A673 (cell line): ENCODE measurements around the gene SLC24A2. TPM values are rescaled to one million over a fixed set of nuclear protein-coding genes. Genes with fewer than 3 reads are reported as not detected.

Experiments
- BruUV-seq: library from RNA; stranded (reverse); fragments of 400-500 nt; replicated peaks from 2 replicates; lab custom pipeline; 2021; lab: Mats Ljungman, UMichigan
- CTCF ChIA-PET: fragments of 300-600 bp; sonication (Branson Sonifier 250); formaldehyde crosslinking; loops from one replicate; lab custom pipeline; 2022; ENCODE audit warnings: antibody characterized with exemption; lab: Charles Lee
- POLR2A ChIA-PET: fragments of 300-600 bp; sonication (Branson Sonifier 250); formaldehyde crosslinking; loops from one replicate; lab custom pipeline; 2022; ENCODE audit warnings: antibody characterized with exemption; ENCODE audit not compliant: low non-redundant PET; lab: Charles Lee
- DNase-seq: peaks from one replicate; pipeline ENCODE4 v3.0.0-alpha.2; 2015; ENCODE audit warnings: low spot score
- H3K27ac ChIP-seq: fragments of 200-600 bp; sonication (generic); 2 replicates; pipeline ENCODE4 v1.5.1; 2016; ENCODE audit warnings: mixed run types, low read depth, mild to moderate bottlenecking, mixed read lengths, antibody characterized with exemption, low read length; ENCODE audit not compliant: poor library complexity, severe bottlenecking
- H3K27me3 ChIP-seq: fragments of 200-600 bp; sonication (generic); replicated peaks from 2 replicates; pipeline ENCODE4 v1.6.1; 2017; ENCODE audit warnings: mixed run types, low read depth, mild to moderate bottlenecking, mixed read lengths, antibody characterized with exemption, low read length; ENCODE audit not compliant: insufficient read depth, poor library complexity
- H3K36me3 ChIP-seq: fragments of 200-600 bp; sonication (generic); 2 replicates; pipeline ENCODE4 v1.6.1; 2016; ENCODE audit warnings: mixed run types, mild to moderate bottlenecking, mixed read lengths, antibody characterized with exemption, low read length; ENCODE audit not compliant: insufficient read depth, poor library complexity, severe bottlenecking
- H3K4me1 ChIP-seq: fragments of 200-600 bp; sonication (generic); 2 replicates; pipeline ENCODE4 v1.6.1; 2017; ENCODE audit warnings: mixed run types, mild to moderate bottlenecking, mixed read lengths, antibody characterized with exemption, low read length; ENCODE audit not compliant: insufficient read depth, poor library complexity, severe bottlenecking
- H3K4me3 ChIP-seq: fragments of 200-600 bp; sonication (generic); 2 replicates; pipeline ENCODE4 v1.5.1; 2016; ENCODE audit warnings: low read depth, mixed run types, mild to moderate bottlenecking, mixed read lengths, low read length; ENCODE audit not compliant: poor library complexity, severe bottlenecking
- H3K9me3 ChIP-seq: fragments of 200-600 bp; sonication (generic); 2 replicates; pipeline ENCODE4 v1.6.1; 2016; ENCODE audit warnings: mixed run types, low read depth, mild to moderate bottlenecking, mixed read lengths, antibody characterized with exemption, low read length; ENCODE audit not compliant: poor library complexity, severe bottlenecking
- CTCF ChIP-seq: fragments of 300-800, 200-600 bp; sonication (generic); conservative IDR thresholded peaks from 2 replicates; pipeline ENCODE4 v1.5.1; 2017; ENCODE audit warnings: low read depth, mild to moderate bottlenecking, antibody characterized with exemption, low read length, moderate library complexity, mixed read lengths
- EZH2 ChIP-seq: fragments of 200-600 bp; sonication (generic); IDR thresholded peaks from 2 replicates; pipeline ENCODE4 v1.6.1; 2017; ENCODE audit warnings: borderline replicate concordance, low read depth, mild to moderate bottlenecking, mixed read lengths, antibody characterized with exemption, low read length; ENCODE audit not compliant: poor library complexity, severe bottlenecking
- intact Hi-C: fragments of 100-400 bp; cut with micrococcal nuclease; formaldehyde crosslinking; loops from one replicate; pipeline ENCODE4 v1.10.0; 2022; ENCODE audit not compliant: unreplicated experiment
- total RNA-seq: library from RNA; stranded (reverse); gene quantifications from 2 replicates; pipeline ENCODE4 v1.2.3, GENCODE V29; 2021

Gene SLC24A2
- total RNA-seq, 1 experiment from 2014 or later, result not detected

DNA sequence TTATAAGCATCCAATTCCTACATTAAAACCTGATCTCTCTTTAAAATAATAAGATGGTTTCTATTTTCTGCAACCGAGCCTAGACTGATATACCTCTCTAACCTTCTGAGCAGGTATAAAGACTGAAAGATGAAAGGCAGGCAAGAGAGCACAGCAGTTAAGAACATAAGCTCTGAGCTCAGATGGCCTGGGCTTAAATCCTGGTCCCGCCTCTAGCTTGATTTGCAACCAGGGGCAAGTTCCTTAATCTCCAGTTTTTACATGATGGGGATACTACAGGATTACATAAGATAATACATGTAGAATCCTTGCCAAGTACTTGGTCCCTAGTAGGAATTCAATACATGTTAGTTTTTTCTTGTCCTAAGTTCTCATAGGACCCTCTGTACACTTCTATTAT, 33.9 kb downstream of the SLC24A2 start:
- no peaks in the 10 kb centered on the region for H3K4me1 ChIP-seq
- no peak for DNase-seq
- H3K27ac ChIP-seq, result no peak overlapping the region
- ChIA-PET CTCF (no interaction called here), POLR2A (no interaction called here)
- no TSS peak for BruUV-seq
- H3K36me3 ChIP-seq, result no peaks in the 10 kb centered on the region
- TF ChIP-seq EZH2 (no peak), CTCF (no peak)
- intact Hi-C loops, result no loop called here
- H3K27me3 ChIP-seq, result no peaks in the 10 kb centered on the region
- H3K4me3 ChIP-seq, result no peak overlapping the region
- H3K9me3 ChIP-seq, result no peaks in the 10 kb centered on the region

DNA sequence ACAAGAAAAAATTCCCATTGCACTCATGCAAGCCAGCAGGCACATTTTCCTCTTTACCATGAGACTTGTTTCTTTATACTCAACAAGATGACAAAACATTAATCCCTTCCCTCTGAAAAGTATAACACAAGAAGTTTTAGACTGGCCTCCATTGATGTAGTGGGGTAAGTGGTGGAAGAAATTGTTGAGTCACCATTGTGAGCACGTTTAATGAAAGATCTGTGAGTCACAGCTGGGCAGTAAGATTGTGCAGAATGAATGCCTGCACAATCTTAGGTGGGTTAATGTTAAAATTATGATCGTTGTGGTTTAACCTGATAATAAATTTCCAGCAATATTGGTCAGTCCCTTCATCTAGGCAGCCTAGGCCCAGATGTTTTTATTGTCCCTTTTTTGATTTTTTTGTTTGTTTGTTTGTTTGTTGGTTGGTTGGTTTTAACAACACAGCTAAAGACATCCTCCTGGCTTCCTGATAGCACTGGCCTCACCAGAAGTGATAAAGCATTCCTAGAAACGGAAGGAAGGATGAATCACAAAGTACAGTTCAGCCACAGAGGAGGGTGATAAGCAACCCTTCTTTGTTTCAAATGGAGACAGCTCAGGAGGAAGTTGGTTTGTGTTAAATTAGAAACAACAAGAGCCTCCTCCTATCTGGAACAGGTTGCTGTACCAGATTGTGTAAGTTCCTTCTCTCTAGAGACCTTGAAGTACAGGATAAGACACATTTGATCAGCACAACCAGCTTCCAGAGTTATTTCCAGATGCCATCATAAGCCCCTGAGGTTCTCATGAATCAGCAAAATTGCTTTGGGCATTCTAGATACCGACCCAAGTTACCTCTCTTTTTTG, 40.3 kb downstream of the SLC24A2 start:
- TF ChIP-seq EZH2, result no peak
- CTCF ChIA-PET, result no interaction called here
- Histone ChIP-seq H3K4me3 (no peak overlapping the region), H3K9me3 (no peaks in the 10 kb centered on the region), H3K4me1 (no peaks in the 10 kb centered on the region), H3K27ac (no peak overlapping the region), H3K27me3 (no peaks in the 10 kb centered on the region), H3K36me3 (no peaks in the 10 kb centered on the region)
- DNase-seq, result peak; percentile 9
- POLR2A ChIA-PET, result interaction anchor here (0.7 kb wide), 1 partner anchor 66 kb away, joined by 3 read pairs; no protein-coding TSS in a partner anchor
- intact Hi-C loops, result no loop called here
- BruUV-seq, result no TSS peak

GRCh38 chr9:19746223-19746622, 42.6 kb downstream of the SLC24A2 start:
- H3K4me3 ChIP-seq, result no peak overlapping the region
- H3K9me3 ChIP-seq, result no peaks in the 10 kb centered on the region
- no TSS peak for BruUV-seq
- POLR2A ChIA-PET, result no interaction called here
- H3K4me1 ChIP-seq, result no peaks in the 10 kb centered on the region
- TF ChIP-seq EZH2 (no peak), CTCF (no peak)
- H3K27ac ChIP-seq, result no peak overlapping the region
- CTCF ChIA-PET, result no interaction called here
- intact Hi-C loops, result no loop called here
- no peaks in the 10 kb centered on the region for H3K27me3 ChIP-seq
- DNase-seq, result no peak
- H3K36me3 ChIP-seq, result no peaks in the 10 kb centered on the region
